GM23338 (cell line): Measurements from ENCODE around the gene COPE. TPM values are rescaled to one million over a fixed set of nuclear protein-coding genes. Genes with fewer than 3 reads are reported as not detected.
A peak's percentile ranks its signal among the peaks of the same experiment; 100 is the strongest.

Experiments used
- ATAC-seq: fragments of 200-7000 bp; cut with Tn5 transposase; 3 replicates; pipeline ENCODE4 v1.9.1; 2020
- DNase-seq: peaks from one replicate; pipeline ENCODE4 v3.0.0-alpha.2; 2015; ENCODE audit warnings: low spot score
- H2AFZ ChIP-seq: fragments of 200-600 bp; sonication (generic); 2 replicates; pipeline ENCODE4 v1.8.0; 2016; ENCODE audit warnings: antibody characterized with exemption, mild to moderate bottlenecking, moderate library complexity
- H3F3A ChIP-seq: fragments of 200-600 bp; sonication (generic); replicated peaks from 2 replicates; pipeline ENCODE4 v1.8.0; 2017; ENCODE audit warnings: antibody characterized with exemption, mixed run types, low read depth
- H3K27ac ChIP-seq: fragments of 200-600 bp; sonication (generic); 2 replicates; pipeline ENCODE4 v1.6.1; 2016; ENCODE audit warnings: low read depth
- H3K27me3 ChIP-seq: fragments of 200-600 bp; sonication (generic); 2 replicates; pipeline ENCODE4 v1.8.0; 2016; ENCODE audit warnings: mild to moderate bottlenecking, mixed run types, moderate library complexity; ENCODE audit not compliant: insufficient read depth
- H3K36me3 ChIP-seq: fragments of 200-600 bp; sonication (generic); 2 replicates; pipeline ENCODE4 v1.8.0; 2016; ENCODE audit warnings: mild to moderate bottlenecking; ENCODE audit not compliant: insufficient read depth
- H3K4me1 ChIP-seq: fragments of 200-600 bp; sonication (generic); 2 replicates; pipeline ENCODE4 v1.8.0; 2016; ENCODE audit warnings: mild to moderate bottlenecking, moderate library complexity; ENCODE audit not compliant: insufficient read depth
- H3K4me2 ChIP-seq: fragments of 200-600 bp; sonication (generic); 2 replicates; pipeline ENCODE4 v1.7.1; 2017; ENCODE audit warnings: mixed run types
- H3K4me3 ChIP-seq: fragments of 200-600 bp; sonication (generic); 2 replicates; pipeline ENCODE4 v1.6.1; 2016; ENCODE audit warnings: mixed run types
- H3K79me2 ChIP-seq: fragments of 200-600 bp; sonication (generic); replicated peaks from 2 replicates; pipeline ENCODE4 v1.8.0; 2017; ENCODE audit warnings: mild to moderate bottlenecking; ENCODE audit not compliant: insufficient read depth
- H3K9me2 ChIP-seq: fragments of 200-600 bp; sonication (generic); 2 replicates; pipeline ENCODE4 v1.8.0; 2017; ENCODE audit not compliant: insufficient read depth
- H4K20me1 ChIP-seq: fragments of 200-600 bp; sonication (generic); replicated peaks from 2 replicates; pipeline ENCODE4 v1.8.0; 2017; ENCODE audit warnings: mild to moderate bottlenecking; ENCODE audit not compliant: insufficient read depth
- H3K27ac Mint-ChIP-seq: 2 replicates; pipeline ENCODE4 v1.8.0; 2020; ENCODE audit warnings: inconsistent platforms, mild to moderate bottlenecking, moderate library complexity, mixed read lengths
- H3K27me3 Mint-ChIP-seq: 3 replicates; pipeline ENCODE4 v1.8.0; 2022; ENCODE audit warnings: low read depth, mild to moderate bottlenecking, moderate library complexity, mixed read lengths, inconsistent platforms; ENCODE audit not compliant: insufficient read depth, poor library complexity
- H3K36me3 Mint-ChIP-seq: 3 replicates; pipeline ENCODE4 v1.8.0; 2021; ENCODE audit warnings: low read depth, mild to moderate bottlenecking, inconsistent platforms, moderate library complexity, mixed read lengths
- H3K4me1 Mint-ChIP-seq: 3 replicates; pipeline ENCODE4 v1.8.0; 2020; ENCODE audit warnings: mild to moderate bottlenecking, inconsistent platforms, mixed read lengths
- H3K4me3 Mint-ChIP-seq: 3 replicates; pipeline ENCODE4 v1.8.0; 2021; ENCODE audit warnings: moderate library complexity, mild to moderate bottlenecking, inconsistent platforms, mixed read lengths
- H3K9me3 Mint-ChIP-seq: 3 replicates; pipeline ENCODE4 v1.8.0; 2020; ENCODE audit warnings: moderate library complexity, mild to moderate bottlenecking, inconsistent platforms, mixed read lengths
- CREB1 ChIP-seq: fragments of 250-450 bp; sonication (Bioruptor Pico); IDR thresholded peaks from 2 replicates; pipeline ENCODE4 v1.5.0; 2020; ENCODE audit warnings: low read depth, mild to moderate bottlenecking, moderate library complexity
- EZH2 ChIP-seq: fragments of 200-600 bp; sonication (generic); IDR thresholded peaks from one replicate; pipeline ENCODE4 v1.8.0; 2017; ENCODE audit warnings: antibody characterized with exemption, mild to moderate bottlenecking, low read depth; ENCODE audit not compliant: unreplicated experiment
- NANOG ChIP-seq: IDR thresholded peaks from 2 replicates; pipeline ENCODE4 v1.6.1; 2016; ENCODE audit warnings: antibody characterized with exemption, borderline replicate concordance
- REST ChIP-seq: IDR thresholded peaks from one replicate; pipeline ENCODE4 v1.6.1; 2018; ENCODE audit warnings: antibody characterized with exemption; ENCODE audit not compliant: unreplicated experiment
- STAT1 ChIP-seq: IDR thresholded peaks from one replicate; pipeline ENCODE4 v1.6.1; 2016; ENCODE audit warnings: antibody characterized with exemption; ENCODE audit not compliant: unreplicated experiment
- polyA plus RNA-seq: library from polyadenylated mRNA; unstranded; fragments of >200 nt; fragmentation: Nextera tagmentation; extraction: Ambion mirVana; gene quantifications from 2 replicates; pipeline ENCODE4 v1.2.1, GENCODE V29; 2016
- total RNA-seq: library from RNA; depleted of rRNA; stranded (reverse); fragments of >200 nt; shearing (Covaris generic); gene quantifications from 2 replicates; pipeline ENCODE4 v1.2.3, GENCODE V29; 2014
- TF ChIP-seq, protein P1 (sequence below), 2 experiments: fragments of 200-600 bp in 1 of 2; sonication (generic) in 1 of 2; conservative IDR thresholded peaks; 2 replicates each; pipeline versions ENCODE4 v1.5.1 to v1.6.1; 2016 to 2017; ENCODE audit warnings: antibody characterized with exemption in 2 of 2, low read depth in 2 of 2, mild to moderate bottlenecking in 2 of 2, moderate library complexity in 1 of 2
- TF ChIP-seq, protein P2 (sequence below): IDR thresholded peaks from 2 replicates; pipeline ENCODE4 v1.6.1; 2016; ENCODE audit warnings: antibody characterized with exemption

The COPE gene
- total and polyA plus RNA-seq, 2 experiments from 2014 or later, result 263 TPM

- Histone ChIP-seq H3K79me2 (no peaks in the 10 kb centered on the region), H3F3A (peaks cover 7% of the 10 kb centered on the region; the same call in 1 of the 2 replicates), H2AFZ (peak overlapping the region; percentile 80; the same call in 1 of the 2 replicates), H3K27me3 (no peaks in the 10 kb centered on the region), H4K20me1 (no peaks in the 10 kb centered on the region), H3K4me2 (peak overlapping the region; percentile 60), H3K36me3 (no peaks in the 10 kb centered on the region), H3K4me3 (peak overlapping the region; percentile 44; the same call in 1 of the 2 replicates), H3K4me1 (peaks cover 3% of the 10 kb centered on the region), H3K27ac (no peak overlapping the region), H3K9me2 (no peaks in the 10 kb centered on the region)
- Mint-ChIP-seq H3K9me3 (no peaks in the 10 kb centered on the region), H3K4me1 (peaks cover 8% of the 10 kb centered on the region), H3K27ac (no peak overlapping the region), H3K4me3 (peak overlapping the region; percentile 18; the same call in 1 of the 3 replicates), H3K27me3 (peaks cover 7% of the 10 kb centered on the region), H3K36me3 (no peaks in the 10 kb centered on the region)
- ATAC-seq, result peak; percentile 96
- TF ChIP-seq, protein P1, sequence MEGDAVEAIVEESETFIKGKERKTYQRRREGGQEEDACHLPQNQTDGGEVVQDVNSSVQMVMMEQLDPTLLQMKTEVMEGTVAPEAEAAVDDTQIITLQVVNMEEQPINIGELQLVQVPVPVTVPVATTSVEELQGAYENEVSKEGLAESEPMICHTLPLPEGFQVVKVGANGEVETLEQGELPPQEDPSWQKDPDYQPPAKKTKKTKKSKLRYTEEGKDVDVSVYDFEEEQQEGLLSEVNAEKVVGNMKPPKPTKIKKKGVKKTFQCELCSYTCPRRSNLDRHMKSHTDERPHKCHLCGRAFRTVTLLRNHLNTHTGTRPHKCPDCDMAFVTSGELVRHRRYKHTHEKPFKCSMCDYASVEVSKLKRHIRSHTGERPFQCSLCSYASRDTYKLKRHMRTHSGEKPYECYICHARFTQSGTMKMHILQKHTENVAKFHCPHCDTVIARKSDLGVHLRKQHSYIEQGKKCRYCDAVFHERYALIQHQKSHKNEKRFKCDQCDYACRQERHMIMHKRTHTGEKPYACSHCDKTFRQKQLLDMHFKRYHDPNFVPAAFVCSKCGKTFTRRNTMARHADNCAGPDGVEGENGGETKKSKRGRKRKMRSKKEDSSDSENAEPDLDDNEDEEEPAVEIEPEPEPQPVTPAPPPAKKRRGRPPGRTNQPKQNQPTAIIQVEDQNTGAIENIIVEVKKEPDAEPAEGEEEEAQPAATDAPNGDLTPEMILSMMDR (conservative IDR thresholded peaks at IDR 0.05; ENCODE audit: low read depth in 2 of 2), result peak in 1 of 2 experiments; percentile 33; a peak in 2 of 4 replicates
- TF ChIP-seq, protein P2, sequence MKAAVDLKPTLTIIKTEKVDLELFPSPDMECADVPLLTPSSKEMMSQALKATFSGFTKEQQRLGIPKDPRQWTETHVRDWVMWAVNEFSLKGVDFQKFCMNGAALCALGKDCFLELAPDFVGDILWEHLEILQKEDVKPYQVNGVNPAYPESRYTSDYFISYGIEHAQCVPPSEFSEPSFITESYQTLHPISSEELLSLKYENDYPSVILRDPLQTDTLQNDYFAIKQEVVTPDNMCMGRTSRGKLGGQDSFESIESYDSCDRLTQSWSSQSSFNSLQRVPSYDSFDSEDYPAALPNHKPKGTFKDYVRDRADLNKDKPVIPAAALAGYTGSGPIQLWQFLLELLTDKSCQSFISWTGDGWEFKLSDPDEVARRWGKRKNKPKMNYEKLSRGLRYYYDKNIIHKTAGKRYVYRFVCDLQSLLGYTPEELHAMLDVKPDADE, result no peak
- peak; percentile 99 for DNase-seq
Measured at GRCh38 chr19:18961767-18962620, 42.8 kb upstream of the COPE start.

DNA sequence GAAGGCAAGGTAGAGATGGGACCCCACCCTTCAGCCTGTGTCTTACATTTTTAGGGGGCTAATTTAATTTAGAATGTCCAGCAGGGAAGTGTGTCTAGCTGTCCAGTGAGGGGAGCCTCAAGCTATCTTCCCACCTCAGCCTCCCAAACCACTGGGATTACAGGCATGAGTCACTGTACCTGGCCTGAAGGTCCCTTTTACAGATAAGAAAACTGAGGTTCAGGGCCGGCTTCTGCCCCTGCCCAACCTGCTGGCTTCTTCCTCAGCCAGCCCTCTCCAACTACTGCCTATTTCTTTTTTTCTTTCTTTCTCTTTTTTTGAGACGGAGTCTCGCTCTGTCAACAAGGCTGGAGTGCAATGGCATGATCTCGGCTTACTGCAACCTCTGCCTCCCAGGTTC is 41.2 kb upstream of the COPE start:
- H3K36me3 Mint-ChIP-seq, result no peaks in the 10 kb centered on the region
- no peaks in the 10 kb centered on the region for H3K36me3 ChIP-seq
- no peak overlapping the region for H2AFZ ChIP-seq
- no peaks in the 10 kb centered on the region for H3K27me3 ChIP-seq
- peaks cover 4% of the 10 kb centered on the region; the same call in 1 of the 3 replicates for H3K4me1 Mint-ChIP-seq
- peaks cover 8% of the 10 kb centered on the region for H3K27me3 Mint-ChIP-seq
- no peak overlapping the region for H3K27ac ChIP-seq
- H3K4me3 Mint-ChIP-seq, result no peak overlapping the region
- H3K9me3 Mint-ChIP-seq, result no peaks in the 10 kb centered on the region
- no peaks in the 10 kb centered on the region for H3K9me2 ChIP-seq
- peaks cover 7% of the 10 kb centered on the region; the same call in 1 of the 2 replicates for H3F3A ChIP-seq
- TF ChIP-seq REST, result no peak
- TF ChIP-seq NANOG, result no peak
- no peak for TF ChIP-seq CREB1
- TF ChIP-seq, protein P1 (conservative IDR thresholded peaks at IDR 0.05; ENCODE audit: low read depth in 2 of 2), result no peak
- no peak for TF ChIP-seq EZH2
- TF ChIP-seq STAT1, result no peak
- peaks cover 3% of the 10 kb centered on the region for H3K4me1 ChIP-seq
- ATAC-seq (no peak), DNase-seq (no peak)
- H4K20me1 ChIP-seq, result no peaks in the 10 kb centered on the region
- H3K4me3 ChIP-seq, result no peak overlapping the region
- H3K79me2 ChIP-seq, result no peaks in the 10 kb centered on the region
- H3K27ac Mint-ChIP-seq, result no peak overlapping the region
- no peak overlapping the region for H3K4me2 ChIP-seq
